Measurements from ENCODE around the gene IQCE.
"Not testable (repeated sequence)": the region's sequence is repeated elsewhere in the genome, so short reads cannot be mapped to it uniquely, and the experiment has no call there.

Gene IQCE

GRCh38 chr7:2521341-2521745 is 37.4 kb upstream of the IQCE start:
- DNase-seq (ENCODE audit: low read depth in 3 of 3, low spot score in 1 of 3), result no peak

DNA sequence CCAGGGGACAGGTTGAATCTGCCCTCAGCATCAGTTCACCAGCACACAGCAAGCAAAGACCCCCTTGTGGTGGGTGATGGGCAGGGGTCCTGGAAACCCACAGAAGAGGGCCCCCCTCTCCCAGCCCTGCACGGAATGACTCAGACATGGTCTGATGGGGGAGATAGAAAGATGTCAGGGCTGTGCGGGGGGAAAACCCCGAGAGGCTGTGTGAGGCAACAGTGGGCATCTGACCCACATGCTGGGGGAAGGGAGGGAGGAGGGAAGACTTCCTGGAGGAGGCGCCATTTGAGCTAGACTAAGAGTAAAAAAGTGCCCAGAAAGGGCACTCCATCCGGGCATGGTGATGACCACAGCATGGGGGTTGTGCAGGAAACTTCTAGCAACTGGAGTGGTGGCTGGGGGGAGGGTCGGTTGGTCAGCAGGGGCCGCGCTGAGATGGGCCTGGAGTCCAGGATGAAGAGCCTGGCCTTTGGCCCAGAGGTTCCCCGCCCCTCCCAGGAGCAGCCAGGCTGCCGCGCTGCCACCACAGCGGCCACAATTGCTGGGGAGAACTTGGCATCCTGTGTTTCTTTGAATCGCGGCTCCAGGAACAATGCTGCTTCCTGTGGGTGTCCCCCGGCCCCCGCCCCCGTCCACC is 36.7 kb upstream of the IQCE start:
- peak in 2 of 3 donors; percentile 47 to 51 for DNase-seq (ENCODE audit: low read depth in 3 of 3, low spot score in 1 of 3)

DNA sequence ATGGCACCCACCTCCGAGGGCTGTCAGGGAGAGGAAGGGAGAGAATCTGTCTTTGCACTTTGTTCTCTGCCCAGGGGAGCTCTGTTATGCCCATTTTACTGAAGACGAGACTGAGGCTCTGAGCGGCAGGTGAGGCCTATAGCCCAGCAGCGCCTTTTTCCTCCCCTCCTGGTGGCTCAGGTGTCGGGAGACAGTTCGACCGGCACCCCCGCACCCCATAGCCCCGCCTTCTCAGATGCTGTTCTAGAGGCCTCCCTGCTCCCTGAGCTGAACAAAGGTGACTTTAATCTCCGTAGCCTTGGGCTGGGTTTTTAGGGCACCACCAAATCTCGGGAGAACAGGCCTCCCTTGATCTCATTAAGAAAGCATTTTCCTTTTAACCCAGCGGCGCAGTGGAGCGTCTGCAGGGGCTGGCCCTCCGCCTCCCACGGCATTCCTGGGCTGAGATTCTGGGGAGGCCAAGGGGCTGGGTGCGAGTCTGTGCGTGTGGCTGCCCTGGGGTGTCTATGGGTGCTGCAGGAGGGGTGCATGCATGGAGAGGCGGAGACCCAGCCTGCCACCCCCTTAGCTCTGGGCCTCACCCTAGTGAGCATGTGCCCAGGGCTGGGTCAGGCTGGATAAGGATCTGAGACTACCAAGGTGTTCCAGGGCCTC is 35.9 kb upstream of the IQCE start:
- DNase-seq (ENCODE audit: low read depth in 3 of 3, low spot score in 1 of 3), result no peak

DNA sequence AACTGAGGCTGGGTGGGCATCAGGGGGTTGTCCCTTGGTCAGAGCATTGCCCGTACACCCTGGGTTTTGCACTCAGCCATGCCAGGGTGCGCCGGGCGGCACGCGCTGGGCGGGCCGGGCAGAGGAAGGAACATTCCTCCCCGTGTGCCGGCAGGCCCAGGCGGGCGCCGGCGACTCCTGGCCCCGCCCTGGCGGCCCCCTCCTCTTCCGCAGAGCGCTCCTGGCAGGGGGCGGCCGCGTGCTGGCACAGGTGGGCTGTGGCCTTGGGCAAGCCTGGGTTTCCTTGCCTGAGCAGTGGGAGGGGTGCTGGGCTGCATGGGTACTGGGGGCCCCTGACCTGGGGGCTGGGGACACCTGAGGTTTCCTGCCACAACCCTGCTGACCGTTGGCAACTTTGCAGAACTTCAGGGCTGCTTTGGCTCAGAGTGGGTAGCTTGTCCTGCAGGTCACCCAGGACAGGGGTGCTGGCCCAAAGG is 35.3 kb upstream of the IQCE start:
- DNase-seq (ENCODE audit: low read depth in 3 of 3, low spot score in 1 of 3), result no peak

GRCh38 chr7:2523941-2524807 is 34.6 kb upstream of the IQCE start:
- DNase-seq (ENCODE audit: low read depth in 3 of 3, low spot score in 1 of 3), result no peak

- no peak for DNase-seq (ENCODE audit: low read depth in 3 of 3, low spot score in 1 of 3)
These were observed 33.7 kb upstream of the IQCE start for GRCh38 chr7:2524808-2525657.

GRCh38 chr7:2525658-2526630 is 32.8 kb upstream of the IQCE start:
- no peak for DNase-seq (ENCODE audit: low read depth in 3 of 3, low spot score in 1 of 3)

- no peak for DNase-seq (ENCODE audit: low read depth in 3 of 3, low spot score in 1 of 3)
These were observed 31.9 kb upstream of the IQCE start for GRCh38 chr7:2526659-2527504.

GRCh38 chr7:2527505-2528467 is 31.0 kb upstream of the IQCE start:
- no peak for DNase-seq (ENCODE audit: low read depth in 3 of 3, low spot score in 1 of 3)

DNA sequence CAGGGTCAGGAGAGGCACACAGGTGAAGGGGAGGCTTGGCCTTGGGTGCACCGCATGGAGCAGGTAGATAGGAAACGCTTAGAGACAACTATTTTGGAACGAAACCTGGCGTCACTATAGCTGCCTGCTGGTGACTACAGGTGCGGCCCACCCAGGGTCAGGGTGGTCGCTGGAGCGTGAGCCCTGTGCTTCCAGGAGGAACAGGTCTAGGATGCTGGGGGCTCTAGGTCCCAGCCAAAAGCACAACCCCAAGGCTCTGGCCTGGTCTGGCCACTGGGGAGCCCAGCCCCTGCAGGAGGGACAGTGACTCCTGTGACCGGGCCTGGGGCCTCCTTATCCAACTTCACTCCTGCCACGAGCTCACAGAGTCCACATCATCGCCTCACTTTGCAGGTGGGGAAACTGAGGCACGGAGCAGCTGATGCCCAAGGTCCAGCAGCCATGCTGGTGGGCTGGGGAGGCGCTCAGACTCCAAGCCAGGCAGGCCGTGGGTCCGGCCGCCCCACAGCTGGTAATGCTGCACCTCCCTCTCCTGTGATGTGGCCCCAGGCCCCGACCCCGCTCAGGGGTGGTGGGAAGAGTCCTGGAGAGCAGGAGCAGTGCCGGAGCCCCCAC is 30.2 kb upstream of the IQCE start:
- DNase-seq (ENCODE audit: low read depth in 3 of 3, low spot score in 1 of 3), result no peak

DNA sequence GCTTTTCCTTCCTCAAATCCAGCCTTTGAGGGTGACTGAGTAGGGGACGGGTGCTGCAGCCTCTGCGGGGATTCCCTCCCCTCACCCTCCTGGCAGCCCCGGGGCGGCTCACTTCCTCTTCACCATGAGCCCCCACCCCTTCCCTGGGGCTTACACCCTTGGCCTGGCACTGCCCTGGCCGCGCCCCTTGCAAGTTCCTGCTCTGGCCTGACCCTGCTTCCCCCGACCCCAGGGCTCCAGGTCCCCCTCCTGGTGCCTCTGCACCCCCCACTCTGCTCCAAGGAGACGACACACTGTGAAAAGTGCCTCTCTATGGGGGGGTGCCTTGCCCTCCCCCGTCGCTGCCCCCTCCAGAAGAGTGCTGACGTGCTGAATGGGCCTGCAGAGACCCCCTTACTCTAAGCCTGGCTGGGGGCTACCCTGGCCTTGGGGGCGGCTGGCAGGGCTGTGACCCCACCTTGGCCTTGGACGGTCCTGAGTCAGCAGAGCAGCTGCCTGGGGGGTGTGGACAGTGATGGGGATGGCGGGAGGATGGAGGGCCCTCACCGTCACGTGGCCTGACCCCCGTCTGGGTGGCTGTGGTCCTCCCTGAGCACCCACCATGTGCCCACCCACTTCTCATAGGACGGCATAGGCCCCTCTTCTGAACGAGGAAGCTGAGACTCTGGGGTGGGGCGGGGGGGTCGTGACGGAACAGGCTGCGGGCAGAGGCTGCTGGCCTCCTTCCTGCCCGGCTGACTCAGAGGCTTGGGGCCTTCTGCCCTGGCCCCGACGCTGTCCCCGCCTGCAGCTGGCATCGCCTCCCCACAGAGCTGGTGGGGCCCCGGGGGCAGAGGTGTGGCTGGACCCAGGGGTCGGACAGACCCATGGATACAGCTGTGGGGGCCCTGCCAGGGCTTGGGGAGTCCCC is 29.4 kb upstream of the IQCE start:
- DNase-seq (ENCODE audit: low read depth in 3 of 3, low spot score in 1 of 3), result no peak

GRCh38 chr7:2530071-2530987 is 28.4 kb upstream of the IQCE start:
- peak in 2 of 3 donors; percentile 64 to 69 for DNase-seq (ENCODE audit: low read depth in 3 of 3, low spot score in 1 of 3)

DNA sequence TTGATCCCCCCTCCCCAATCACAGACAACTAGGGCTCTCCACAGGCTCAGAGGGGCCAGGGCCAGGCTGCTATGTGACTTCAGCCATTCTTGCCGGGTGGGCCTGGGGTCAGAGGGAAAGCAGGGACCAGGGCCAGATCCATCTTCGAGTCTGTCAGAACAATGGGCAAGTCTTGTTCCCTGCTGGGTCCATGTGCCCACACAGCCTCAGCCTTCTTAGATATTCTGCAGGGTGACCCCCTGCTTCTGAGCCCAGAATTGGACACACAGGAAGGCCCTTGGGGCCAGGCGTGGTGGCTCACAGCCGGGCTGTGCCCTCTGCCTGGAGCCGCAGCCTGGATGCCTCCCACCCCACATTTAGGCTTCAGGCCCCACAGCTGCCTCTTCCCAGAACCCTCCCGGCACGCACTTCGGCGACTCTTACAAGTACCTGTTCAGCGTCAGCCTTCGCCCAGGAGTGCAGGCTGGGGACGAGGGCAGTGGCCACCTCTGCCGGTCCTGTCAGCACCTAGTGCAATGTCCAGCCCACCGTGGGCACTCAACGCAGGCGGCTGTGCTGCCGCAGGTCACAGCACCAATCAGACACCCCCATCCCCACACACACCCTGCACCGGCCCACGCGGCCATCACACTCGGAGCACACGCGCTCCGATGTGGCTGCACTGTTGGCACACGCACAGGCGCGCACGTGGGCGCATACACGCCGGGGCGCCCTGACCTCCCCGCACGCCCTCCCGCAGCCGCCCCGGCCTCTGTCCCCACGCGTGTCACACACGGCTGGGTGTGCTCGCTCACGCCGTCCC is 27.6 kb upstream of the IQCE start:
- DNase-seq (ENCODE audit: low read depth in 3 of 3, low spot score in 1 of 3), result not testable (repeated sequence)

DNA sequence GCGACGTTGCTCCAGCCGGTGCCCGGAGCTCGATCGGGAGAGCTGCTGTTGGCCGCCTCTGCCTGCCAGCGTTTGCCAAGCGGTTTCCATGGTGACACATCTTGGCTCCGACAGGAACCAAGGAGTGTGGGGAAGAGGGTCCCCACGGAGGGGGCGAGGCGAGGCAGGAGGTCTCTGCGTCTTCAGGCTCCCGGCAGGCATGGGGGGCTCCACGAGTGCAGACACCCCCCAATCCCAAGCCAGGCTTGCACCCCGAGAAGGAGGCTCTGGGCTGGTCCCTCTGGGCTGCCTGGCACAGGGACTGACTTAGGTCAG is 27.0 kb upstream of the IQCE start:
- DNase-seq (ENCODE audit: low read depth in 3 of 3, low spot score in 1 of 3), result not testable (repeated sequence)
